Mucosa of stomach (tissue), 1 donor: ENCODE results near the gene CORO6.
"Not testable (repeated sequence)": the region's sequence is repeated elsewhere in the genome, so short reads cannot be mapped to it uniquely, and the experiment has no call there.

Experiments
- H3K27me3 ChIP-seq: one replicate; pipeline ENCODE4 v1.7.0; 2013; ENCODE audit warnings: mild to moderate bottlenecking, low read length; ENCODE audit not compliant: control insufficient read depth, insufficient read depth
- H3K36me3 ChIP-seq: one replicate; pipeline ENCODE4 v1.7.0; 2013; ENCODE audit warnings: low read length; ENCODE audit not compliant: control insufficient read depth, insufficient read depth
- H3K4me1 ChIP-seq: one replicate; pipeline ENCODE4 v1.7.0; 2013; ENCODE audit warnings: mild to moderate bottlenecking, low read length; ENCODE audit not compliant: control insufficient read depth, insufficient read depth
- H3K4me3 ChIP-seq: one replicate; pipeline ENCODE4 v1.7.0; 2013; ENCODE audit warnings: low read length
- H3K9ac ChIP-seq: one replicate; pipeline ENCODE4 v1.7.0; 2013; ENCODE audit warnings: mild to moderate bottlenecking, low read length, moderate library complexity
- H3K9me3 ChIP-seq: one replicate; pipeline ENCODE4 v1.7.0; 2013; ENCODE audit warnings: mild to moderate bottlenecking, low read length, moderate library complexity; ENCODE audit not compliant: control insufficient read depth
- donor health status: Pancreatic carcinoma.

CORO6 gene

GRCh38 chr17:29651913-29652312 lies 29.2 kb upstream of the CORO6 start:
- not testable (repeated sequence) for H3K27me3 ChIP-seq, H3K4me3 ChIP-seq, H3K4me1 ChIP-seq, H3K36me3 ChIP-seq, H3K9me3 ChIP-seq, H3K9ac ChIP-seq

- H3K4me3 ChIP-seq = no peak overlapping the region
- H3K9ac ChIP-seq = no peak overlapping the region
- no peaks in the 10 kb centered on the region for H3K36me3 ChIP-seq
- H3K27me3 ChIP-seq = no peaks in the 10 kb centered on the region
- no peaks in the 10 kb centered on the region for H3K4me1 ChIP-seq
- no peaks in the 10 kb centered on the region for H3K9me3 ChIP-seq
Measured at GRCh38 chr17:29650396-29650795, 27.7 kb upstream of the CORO6 start.

GRCh38 chr17:29649359-29649758 lies 26.6 kb upstream of the CORO6 start:
- Histone ChIP-seq H3K36me3 (no peaks in the 10 kb centered on the region), H3K4me3 (no peak overlapping the region), H3K9ac (no peak overlapping the region), H3K9me3 (no peaks in the 10 kb centered on the region), H3K4me1 (no peaks in the 10 kb centered on the region), H3K27me3 (no peaks in the 10 kb centered on the region)

DNA sequence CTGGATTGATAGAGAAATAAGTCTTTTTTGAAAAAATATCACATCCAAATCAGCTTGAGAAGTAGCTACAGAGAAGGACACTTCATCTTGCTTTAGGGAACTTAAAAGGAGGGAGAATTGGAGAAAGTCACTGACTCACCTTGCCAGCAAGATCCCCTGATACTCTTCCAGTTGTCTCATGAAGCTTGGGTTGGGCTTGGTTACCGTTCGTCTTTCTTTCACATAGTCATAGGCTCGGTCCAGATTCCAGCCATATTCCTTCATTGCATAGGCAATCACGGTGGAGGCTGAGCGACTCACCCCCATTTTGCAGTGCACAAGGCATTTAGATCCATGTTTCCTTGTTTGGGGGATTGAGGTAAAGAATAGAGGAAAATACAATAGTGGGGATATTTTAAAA lies 25.3 kb upstream of the CORO6 start:
- no peaks in the 10 kb centered on the region for H3K9me3 ChIP-seq

DNA sequence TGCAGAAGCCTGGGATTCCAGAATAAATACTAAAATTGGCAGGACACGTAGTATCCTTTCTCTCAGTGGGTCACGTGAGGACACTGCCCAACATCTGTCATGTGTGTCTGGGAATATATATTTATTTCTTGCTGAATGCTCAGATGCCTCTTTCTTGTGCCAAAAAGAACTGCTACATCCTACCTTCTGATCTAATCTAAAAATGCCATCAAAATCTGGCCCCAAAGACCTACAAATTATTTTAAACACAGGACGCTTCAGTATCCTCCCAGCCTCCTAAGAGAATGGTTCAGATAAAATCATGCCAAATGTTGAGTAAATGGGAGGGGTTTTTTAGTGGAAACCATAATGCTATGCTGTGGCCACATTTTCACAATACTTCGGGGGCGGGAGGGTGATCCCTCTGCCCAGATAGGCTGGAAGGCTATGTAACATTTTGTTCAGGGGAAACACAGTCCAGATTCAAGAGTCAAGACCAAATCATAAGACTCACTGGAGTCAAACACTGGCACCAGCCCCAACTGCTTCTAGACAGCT lies 22.9 kb upstream of the CORO6 start:
- no peak overlapping the region for H3K9ac ChIP-seq

More for the DNA sequence above, 25.3 kb upstream of the CORO6 start:
- H3K4me1 ChIP-seq = peaks cover 10% of the 10 kb centered on the region
- no peaks in the 10 kb centered on the region for H3K36me3 ChIP-seq
- no peaks in the 10 kb centered on the region for H3K27me3 ChIP-seq
- no peak overlapping the region for H3K9ac ChIP-seq
- H3K4me3 ChIP-seq = no peak overlapping the region

GRCh38 chr17:29643817-29644160 lies 21.1 kb upstream of the CORO6 start:
- Histone ChIP-seq H3K4me1 (peaks cover 27% of the 10 kb centered on the region), H3K9me3 (no peaks in the 10 kb centered on the region), H3K4me3 (no peak overlapping the region)

More for the DNA sequence above, 22.9 kb upstream of the CORO6 start:
- H3K36me3 ChIP-seq = no peaks in the 10 kb centered on the region
- no peaks in the 10 kb centered on the region for H3K9me3 ChIP-seq
- H3K27me3 ChIP-seq = no peaks in the 10 kb centered on the region
- peaks cover 16% of the 10 kb centered on the region for H3K4me1 ChIP-seq
- no peak overlapping the region for H3K4me3 ChIP-seq

GRCh38 chr17:29642171-29642611 lies 19.5 kb upstream of the CORO6 start:
- no peak overlapping the region for H3K4me3 ChIP-seq
- no peak overlapping the region for H3K9ac ChIP-seq
- peaks cover 27% of the 10 kb centered on the region for H3K4me1 ChIP-seq
- no peaks in the 10 kb centered on the region for H3K27me3 ChIP-seq
- H3K9me3 ChIP-seq = no peaks in the 10 kb centered on the region
- no peaks in the 10 kb centered on the region for H3K36me3 ChIP-seq

More at GRCh38 chr17:29643817-29644160, 21.1 kb upstream of the CORO6 start:
- H3K9ac ChIP-seq = no peak overlapping the region
- H3K27me3 ChIP-seq = no peaks in the 10 kb centered on the region
- H3K36me3 ChIP-seq = no peaks in the 10 kb centered on the region

DNA sequence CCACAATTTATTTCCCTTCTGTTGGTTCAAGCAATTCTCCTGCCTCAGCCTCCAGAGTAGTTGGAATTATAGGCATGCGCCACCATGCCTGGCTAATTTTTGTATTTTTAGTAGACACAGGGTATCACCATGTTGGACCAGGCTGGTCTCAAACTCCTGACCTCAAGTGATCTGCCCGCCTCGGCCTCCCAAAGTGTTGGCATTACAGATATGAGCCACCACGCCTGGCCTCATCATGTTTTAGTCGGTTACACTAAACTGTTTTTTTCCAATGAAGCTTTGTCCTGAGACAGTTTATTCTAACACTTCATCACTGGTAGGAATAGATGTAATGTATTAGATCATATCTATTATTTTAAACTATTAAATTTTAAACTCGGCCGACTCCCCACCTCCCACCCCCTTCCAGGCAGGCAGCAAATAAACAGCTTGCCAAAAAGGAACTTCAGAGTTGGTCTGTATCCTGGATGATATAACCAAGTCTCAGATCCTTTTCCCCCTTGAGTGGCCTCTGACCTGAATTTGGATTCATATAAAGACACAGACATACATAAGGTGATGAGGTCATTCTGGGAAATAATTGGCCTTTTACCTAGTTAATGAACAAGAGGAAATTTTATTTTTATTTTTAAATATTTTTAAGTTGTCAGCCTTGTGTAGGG lies 18.4 kb upstream of the CORO6 start:
- Histone ChIP-seq H3K4me1 (peaks cover 27% of the 10 kb centered on the region), H3K36me3 (no peaks in the 10 kb centered on the region), H3K4me3 (no peak overlapping the region)

GRCh38 chr17:29640413-29640812 lies 17.7 kb upstream of the CORO6 start:
- no peaks in the 10 kb centered on the region for H3K27me3 ChIP-seq
- H3K4me1 ChIP-seq = peaks cover 27% of the 10 kb centered on the region
- H3K9ac ChIP-seq = no peak overlapping the region
- H3K9me3 ChIP-seq = no peaks in the 10 kb centered on the region
- H3K36me3 ChIP-seq = no peaks in the 10 kb centered on the region
- H3K4me3 ChIP-seq = no peak overlapping the region

More for the DNA sequence above, 18.4 kb upstream of the CORO6 start:
- Histone ChIP-seq H3K27me3 (no peaks in the 10 kb centered on the region), H3K9me3 (no peaks in the 10 kb centered on the region), H3K9ac (no peak overlapping the region)

GRCh38 chr17:29633886-29634285 lies 11.2 kb upstream of the CORO6 start:
- Histone ChIP-seq H3K4me1 (peaks cover under 1% of the 10 kb centered on the region), H3K4me3 (no peak overlapping the region), H3K9me3 (no peaks in the 10 kb centered on the region), H3K27me3 (no peaks in the 10 kb centered on the region), H3K9ac (no peak overlapping the region), H3K36me3 (peaks cover 5% of the 10 kb centered on the region)

DNA sequence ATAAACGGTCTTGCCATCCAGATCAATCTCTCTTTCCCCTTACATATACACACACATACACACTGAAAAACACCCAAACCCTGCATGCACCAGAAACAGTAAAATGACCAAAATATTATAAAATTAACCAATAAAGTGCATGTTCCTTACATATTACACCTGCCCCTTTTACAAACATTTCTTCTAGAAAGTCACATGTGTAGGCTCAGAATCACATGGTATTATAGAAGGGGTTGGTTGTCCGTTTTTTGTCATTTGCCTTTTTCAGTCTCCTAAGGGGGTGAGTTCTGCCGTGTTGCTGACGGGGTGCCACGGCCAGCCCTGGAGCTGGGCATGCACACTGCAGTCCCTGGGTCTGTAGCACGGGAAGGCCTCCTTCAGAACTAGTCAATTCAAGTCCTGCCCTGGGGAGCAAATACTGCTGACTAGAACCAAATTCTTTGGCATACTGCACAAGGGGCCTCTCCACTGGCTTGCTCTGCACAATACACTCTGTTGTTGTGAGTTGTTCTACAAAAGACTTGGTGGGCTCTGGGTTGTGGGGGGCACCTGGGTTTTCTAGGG lies 8.0 kb upstream of the CORO6 start:
- Histone ChIP-seq H3K36me3 (peaks cover 5% of the 10 kb centered on the region), H3K9me3 (no peaks in the 10 kb centered on the region), H3K9ac (no peak overlapping the region), H3K4me3 (no peak overlapping the region), H3K4me1 (no peaks in the 10 kb centered on the region), H3K27me3 (no peaks in the 10 kb centered on the region)

DNA sequence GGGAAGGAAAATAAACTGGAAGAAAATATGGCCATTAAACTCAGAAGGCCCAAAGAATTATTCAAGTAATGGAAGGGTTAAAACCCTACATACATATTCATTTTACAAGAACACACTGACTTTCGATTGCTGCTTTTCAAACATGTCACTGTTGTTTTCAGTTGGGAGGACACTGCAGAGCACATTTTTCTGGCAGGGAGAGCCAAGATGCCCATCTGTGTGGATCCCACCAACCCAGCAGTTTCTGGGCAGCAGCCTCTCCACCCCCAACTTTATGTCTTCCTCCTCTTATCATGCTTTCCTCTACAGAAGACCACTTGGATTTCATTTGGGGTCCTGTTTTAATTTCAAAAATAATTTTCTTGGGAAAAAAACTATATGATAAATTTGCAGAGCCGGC lies 7.1 kb upstream of the CORO6 start:
- Histone ChIP-seq H3K4me1 (no peaks in the 10 kb centered on the region), H3K36me3 (peaks cover 5% of the 10 kb centered on the region), H3K9me3 (no peaks in the 10 kb centered on the region), H3K4me3 (no peak overlapping the region), H3K9ac (no peak overlapping the region), H3K27me3 (no peaks in the 10 kb centered on the region)
